ENCODE data around the gene TRPC4.

- no peak for TF ChIP-seq CTCF (conservative IDR thresholded peaks at IDR 0.05 in 1 of 2, IDR thresholded peaks at IDR 0.05 in 1 of 2; ENCODE audit: extremely low read depth in 1 of 2, insufficient read depth in 1 of 2, low read depth in 1 of 2, low read length in 2 of 2)
- TF ChIP-seq EZH2 (IDR thresholded peaks at IDR 0.05; ENCODE audit: borderline replicate concordance, low read length) = no peak
Observed at GRCh38 chr13:37615276-37615675, 254.3 kb downstream of the TRPC4 start.
